Measurements from ENCODE around the gene ISCU. TPM values are rescaled to one million over a fixed set of nuclear protein-coding genes. Genes with fewer than 3 reads are reported as not detected.

Gene ISCU
- 66.7 TPM for total RNA-seq

GRCh38 chr12:108562348-108563135 lies at the start of gene ISCU:
TSS of gene ISCU (plus strand) at chr12:108562596. CDS start at chr12:108562623, 27 bp downstream.

GRCh38 chr12:108514973-108515814 lies 47.2 kb upstream of the ISCU start, which contains the start of gene FICD:
TSS of gene FICD (plus strand) at chr12:108515277. CDS start at chr12:108516973, 1,696 bp downstream.

GRCh38 chr12:108560752-108561719 lies 1.4 kb upstream of the ISCU start, which contains the start of gene SART3:
TSS of gene SART3 (minus strand) at chr12:108561173. CDS start at chr12:108561154, 19 bp downstream.

GRCh38 chr12:108597559-108598471 lies 35.4 kb downstream of the ISCU start, which contains the start of gene TMEM119:
TSS of gene TMEM119 (minus strand) at chr12:108598084. CDS start at chr12:108592383, 5,701 bp downstream.

Other genes with a start within 250 kb of the ISCU start
- 2.8 TPM for gene CMKLR1, start 223.3 kb upstream of the ISCU start, total RNA-seq
- gene FICD, start 47.3 kb upstream of the ISCU start, total RNA-seq, result 5.5 TPM
- 62.1 TPM for gene SART3, start 1.4 kb upstream of the ISCU start, total RNA-seq
- 2.8 TPM for gene TMEM119, start 35.5 kb downstream of the ISCU start, total RNA-seq
- gene SELPLG, start 71.3 kb downstream of the ISCU start, total RNA-seq, result 2.8 TPM
- 206 TPM for gene CORO1C, start 168.9 kb downstream of the ISCU start, total RNA-seq

All from diencephalon (tissue), 1 donor.